Suppressor macrophage treated with lipopolysaccharide for 1 hour (primary cell): ENCODE results near the gene EGR4.

Source experiments
- DNase-seq, 3 donors: peaks; one replicate each; pipeline ENCODE4 v3.0.0-alpha.2; 2020 to 2022

Gene EGR4

DNA sequence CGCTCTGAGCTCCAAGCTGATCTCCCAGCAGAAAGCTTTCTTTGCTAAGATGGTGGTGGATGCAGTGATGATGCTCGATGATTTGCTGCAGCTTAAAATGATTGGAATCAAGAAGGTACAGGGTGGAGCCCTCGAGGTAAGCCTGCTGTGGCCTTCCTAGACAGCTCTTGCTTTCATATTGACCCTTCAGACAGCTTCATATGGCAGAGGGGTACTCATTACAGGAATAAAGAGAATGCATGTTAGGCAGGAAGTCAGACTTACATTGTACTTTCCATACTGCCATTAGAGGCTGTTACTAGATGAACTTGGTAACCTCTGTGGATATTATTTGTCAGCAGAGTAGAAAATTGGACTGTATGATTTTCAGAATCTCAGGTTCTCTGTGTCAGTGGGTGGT lies 48.8 kb downstream of the EGR4 start:
- DNase-seq, result no peak

DNA sequence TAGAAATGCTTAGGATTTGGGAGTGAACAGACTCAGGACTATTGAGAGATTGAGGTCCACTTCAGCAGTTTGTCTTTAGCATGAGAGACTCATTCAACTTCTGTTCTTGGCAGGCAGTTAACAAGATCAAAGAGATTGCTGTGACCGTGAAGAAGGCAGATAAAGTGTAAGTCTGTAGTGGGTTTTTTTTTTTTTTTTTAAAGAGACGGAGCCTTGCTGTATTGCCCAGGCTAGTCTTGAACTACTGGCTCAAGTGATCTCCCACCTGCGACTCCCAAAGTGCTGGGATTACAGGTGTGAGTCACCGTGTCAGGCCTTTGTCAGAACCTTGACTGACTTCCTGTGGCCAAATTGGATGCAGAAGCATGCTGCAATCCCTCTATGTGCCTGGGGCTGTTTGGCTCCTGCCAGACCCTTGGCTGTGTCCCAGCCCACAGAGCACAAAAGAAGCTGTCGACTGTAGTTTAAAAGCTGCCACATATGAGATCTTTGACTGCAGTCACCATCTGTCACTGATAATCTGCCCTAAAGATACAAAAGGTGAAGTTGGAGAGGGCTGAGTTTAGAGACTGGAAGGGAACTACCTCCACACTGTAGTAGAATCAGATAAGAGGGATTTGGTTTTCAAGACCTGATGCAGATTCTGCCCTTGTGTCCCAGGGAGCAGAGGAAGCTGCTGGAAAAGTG lies 49.3 kb downstream of the EGR4 start:
- no peak for DNase-seq
